ENCODE results near the gene ZBP1. TPM values are rescaled to one million over a fixed set of nuclear protein-coding genes. Genes with fewer than 3 reads are reported as not detected.
A peak's percentile ranks its signal among the peaks of the same experiment; 100 is the strongest.

Gene ZBP1
- total and polyA plus RNA-seq, 7 donors: 0.36 to 17.2 (median 1.2) TPM; not detected in 2

DNA sequence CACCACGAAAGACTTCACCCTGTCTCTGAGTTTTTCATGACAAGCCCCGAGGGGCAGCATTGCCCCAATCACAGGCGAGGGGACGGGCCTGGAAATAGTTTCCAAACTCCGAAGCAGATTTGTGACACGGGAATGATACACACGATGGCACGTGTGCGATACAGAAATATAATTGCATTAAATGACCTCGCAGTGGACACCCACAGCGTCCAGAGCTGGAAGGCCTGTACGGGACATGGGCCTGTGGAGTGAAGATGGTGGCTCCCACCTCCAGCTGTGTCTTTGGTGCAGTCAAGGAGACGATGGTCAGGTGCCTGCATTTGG is 46.6 kb upstream of the ZBP1 start:
- no peaks in the 10 kb centered on the region for H3K9me3 ChIP-seq
- H3K4me3 ChIP-seq: no peak overlapping the region
- intact Hi-C loops (cut with DNase I): no loop called here
- no peak for DNase-seq
- H3K36me3 ChIP-seq: no peaks in the 10 kb centered on the region
- TF ChIP-seq POLR2AphosphoS5 (IDR thresholded peaks at IDR 0.05) (no peak), POLR2A (IDR thresholded peaks at IDR 0.05) (no peak), EP300 (IDR thresholded peaks at IDR 0.05) (no peak)
- TF ChIP-seq, protein P1, sequence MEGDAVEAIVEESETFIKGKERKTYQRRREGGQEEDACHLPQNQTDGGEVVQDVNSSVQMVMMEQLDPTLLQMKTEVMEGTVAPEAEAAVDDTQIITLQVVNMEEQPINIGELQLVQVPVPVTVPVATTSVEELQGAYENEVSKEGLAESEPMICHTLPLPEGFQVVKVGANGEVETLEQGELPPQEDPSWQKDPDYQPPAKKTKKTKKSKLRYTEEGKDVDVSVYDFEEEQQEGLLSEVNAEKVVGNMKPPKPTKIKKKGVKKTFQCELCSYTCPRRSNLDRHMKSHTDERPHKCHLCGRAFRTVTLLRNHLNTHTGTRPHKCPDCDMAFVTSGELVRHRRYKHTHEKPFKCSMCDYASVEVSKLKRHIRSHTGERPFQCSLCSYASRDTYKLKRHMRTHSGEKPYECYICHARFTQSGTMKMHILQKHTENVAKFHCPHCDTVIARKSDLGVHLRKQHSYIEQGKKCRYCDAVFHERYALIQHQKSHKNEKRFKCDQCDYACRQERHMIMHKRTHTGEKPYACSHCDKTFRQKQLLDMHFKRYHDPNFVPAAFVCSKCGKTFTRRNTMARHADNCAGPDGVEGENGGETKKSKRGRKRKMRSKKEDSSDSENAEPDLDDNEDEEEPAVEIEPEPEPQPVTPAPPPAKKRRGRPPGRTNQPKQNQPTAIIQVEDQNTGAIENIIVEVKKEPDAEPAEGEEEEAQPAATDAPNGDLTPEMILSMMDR (IDR thresholded peaks at IDR 0.05): no peak
- 88 to 94% methylated on average over 13 of the region's 13 CpGs for WGBS, 2 donors
- no peaks in the 10 kb centered on the region for H3K4me1 ChIP-seq
- H3K27ac ChIP-seq: no peak overlapping the region
- no peaks in the 10 kb centered on the region for H3K27me3 ChIP-seq

DNA sequence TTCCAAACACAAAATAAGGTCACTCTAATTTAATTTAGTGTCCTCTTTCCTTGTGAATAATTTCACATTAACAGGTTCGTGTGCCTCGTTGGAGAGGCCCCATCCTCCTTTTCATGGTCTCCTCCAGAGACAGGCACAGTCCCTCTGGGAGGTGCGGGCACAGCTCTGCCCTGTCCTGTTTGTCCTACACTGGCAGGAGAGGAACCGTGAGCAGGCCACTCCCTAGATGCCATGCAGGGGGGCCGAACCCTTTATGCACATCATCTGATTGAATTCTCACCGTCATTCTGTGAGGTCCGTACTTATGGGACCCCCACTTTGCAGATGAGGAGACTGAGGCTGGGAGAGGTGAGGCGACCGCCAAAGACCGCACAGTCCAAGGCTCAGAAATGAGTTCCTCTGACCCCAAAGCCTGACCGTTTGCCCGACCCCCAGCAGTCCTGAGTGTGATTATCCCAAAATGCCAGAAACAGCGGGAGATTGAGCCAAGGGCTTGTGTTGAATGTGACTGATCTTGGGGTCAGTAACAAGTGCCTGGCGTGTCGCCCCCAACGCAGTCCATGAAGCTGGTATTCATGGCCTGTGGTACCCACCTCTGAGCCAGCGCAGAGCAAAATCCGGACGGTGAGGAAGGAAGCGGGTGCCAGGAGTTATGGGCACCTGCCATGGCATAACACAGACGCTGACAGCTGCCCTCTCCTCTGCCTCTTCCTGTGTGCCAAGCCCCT is 46.0 kb upstream of the ZBP1 start:
- Histone ChIP-seq H3K4me1 (no peaks in the 10 kb centered on the region), H3K27ac (no peak overlapping the region), H3K4me3 (no peak overlapping the region), H3K27me3 (no peaks in the 10 kb centered on the region), H3K36me3 (no peaks in the 10 kb centered on the region), H3K9me3 (no peaks in the 10 kb centered on the region)
- DNase-seq: no peak
- intact Hi-C loops (cut with DNase I): no loop called here
- 86% methylated on average over 21 of the region's 21 CpGs for WGBS, 2 donors
- no peak for TF ChIP-seq POLR2AphosphoS5 (IDR thresholded peaks at IDR 0.05)
- TF ChIP-seq, protein P1 (IDR thresholded peaks at IDR 0.05): no peak
- no peak for TF ChIP-seq EP300 (IDR thresholded peaks at IDR 0.05)
- TF ChIP-seq POLR2A (IDR thresholded peaks at IDR 0.05): no peak

DNA sequence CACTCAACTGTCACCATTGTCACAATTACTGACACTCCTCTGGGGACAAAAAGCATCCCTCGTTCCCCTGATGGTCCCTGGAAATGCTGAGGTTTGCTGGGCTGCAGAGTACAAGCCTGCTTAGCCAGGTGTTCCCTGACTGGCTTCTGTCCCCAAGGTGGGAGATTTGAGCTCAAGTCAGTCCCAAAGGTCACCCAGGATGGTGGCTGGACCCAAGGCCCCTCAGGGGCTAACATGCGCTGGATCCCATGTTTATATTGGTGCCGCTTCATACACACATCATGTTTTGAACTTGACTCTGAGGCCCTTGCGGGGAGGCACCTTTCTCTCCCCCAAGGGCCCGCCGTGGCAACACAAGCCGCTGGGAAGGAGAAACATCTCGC is 45.4 kb upstream of the ZBP1 start:
- Histone ChIP-seq H3K27ac (no peak overlapping the region), H3K4me3 (no peak overlapping the region), H3K4me1 (no peaks in the 10 kb centered on the region), H3K27me3 (no peaks in the 10 kb centered on the region), H3K36me3 (no peaks in the 10 kb centered on the region), H3K9me3 (no peaks in the 10 kb centered on the region)
- intact Hi-C loops (cut with DNase I): no loop called here
- TF ChIP-seq POLR2A (IDR thresholded peaks at IDR 0.05) (no peak), POLR2AphosphoS5 (IDR thresholded peaks at IDR 0.05) (no peak), EP300 (IDR thresholded peaks at IDR 0.05) (no peak)
- TF ChIP-seq, protein P1 (IDR thresholded peaks at IDR 0.05): no peak
- DNase-seq: peak; percentile 37
- 91 to 94% methylated on average over 8 of the region's 8 CpGs for WGBS, 2 donors

DNA sequence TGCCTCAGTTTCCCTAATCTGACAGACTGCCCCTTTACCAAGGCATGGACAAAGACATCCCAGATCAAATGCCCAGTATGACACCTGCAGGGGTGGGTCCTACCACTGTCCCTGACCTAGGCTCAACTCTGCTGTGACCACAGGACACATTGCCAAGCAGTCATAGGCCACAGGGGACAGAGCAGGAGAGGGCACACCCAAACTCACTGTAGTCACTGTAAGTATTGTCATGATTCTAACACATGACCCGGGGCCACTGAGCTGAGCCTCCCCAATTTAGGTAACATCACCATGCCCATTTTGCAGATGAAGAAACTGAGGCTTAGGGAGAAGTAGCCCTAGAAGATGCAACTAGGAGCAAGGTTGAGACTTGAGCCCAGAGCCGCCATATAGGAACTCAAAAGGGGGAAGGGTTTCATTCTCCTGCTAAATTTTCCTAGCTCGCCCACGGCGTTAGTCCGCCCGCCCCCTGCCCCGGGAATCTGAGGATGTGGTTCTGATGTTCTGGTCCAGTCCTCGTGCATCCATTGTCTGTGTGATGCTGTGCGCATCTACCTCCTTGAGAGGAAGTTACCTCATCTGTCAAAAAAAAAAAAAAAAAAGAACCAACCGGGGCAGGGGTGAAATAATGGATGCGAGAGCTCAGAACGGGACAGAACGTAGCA is 44.8 kb upstream of the ZBP1 start:
- Histone ChIP-seq H3K4me3 (no peak overlapping the region), H3K36me3 (no peaks in the 10 kb centered on the region), H3K27ac (no peak overlapping the region), H3K9me3 (no peaks in the 10 kb centered on the region), H3K4me1 (no peaks in the 10 kb centered on the region), H3K27me3 (no peaks in the 10 kb centered on the region)
- intact Hi-C loops (cut with DNase I): no loop called here
- 89% methylated on average over 14 of the region's 14 CpGs for WGBS, 2 donors
- peak; percentile 42 for DNase-seq
- TF ChIP-seq POLR2AphosphoS5 (IDR thresholded peaks at IDR 0.05) (no peak), EP300 (IDR thresholded peaks at IDR 0.05) (no peak)
- TF ChIP-seq, protein P1 (IDR thresholded peaks at IDR 0.05): no peak
